Stimulated activated CD8-positive, alpha-beta memory T cell treated with anti-CD3 and anti-CD28 coated beads, Interleukin-7, amount 100 ng/mL, for 48 hours (primary cell): Measurements from ENCODE around the gene POLA1.
"Not testable (repeated sequence)": the region's sequence is repeated elsewhere in the genome, so short reads cannot be mapped to it uniquely, and the experiment has no call there.

Experiments
- DNase-seq, 2 donors: peaks; one replicate each; pipeline ENCODE4 v3.0.0-alpha.2; 2020; ENCODE audit warnings: low read depth in 1 of 2; ENCODE audit errors: extremely low read depth in 1 of 2

The POLA1 gene

DNA sequence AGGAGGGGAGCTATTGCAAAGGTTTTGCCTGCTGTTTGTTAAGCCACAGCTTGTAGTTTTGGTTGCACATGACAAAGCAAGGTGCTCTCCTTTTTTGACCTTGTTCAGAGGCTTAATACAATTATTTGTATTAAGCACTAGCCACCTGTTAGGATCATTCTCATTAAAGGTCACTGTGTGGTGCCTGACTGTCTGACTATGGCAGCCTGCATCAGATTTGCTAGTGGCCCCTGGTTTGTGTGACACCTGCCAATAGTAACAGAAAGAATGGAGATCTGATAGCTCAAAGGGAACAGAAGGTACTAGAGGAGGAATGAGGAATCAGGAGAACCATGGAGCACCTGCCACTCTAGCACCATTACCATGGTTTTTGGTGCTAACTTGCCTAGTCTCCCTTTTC, 102.5 kb downstream of the POLA1 start:
- DNase-seq = no peak

DNA sequence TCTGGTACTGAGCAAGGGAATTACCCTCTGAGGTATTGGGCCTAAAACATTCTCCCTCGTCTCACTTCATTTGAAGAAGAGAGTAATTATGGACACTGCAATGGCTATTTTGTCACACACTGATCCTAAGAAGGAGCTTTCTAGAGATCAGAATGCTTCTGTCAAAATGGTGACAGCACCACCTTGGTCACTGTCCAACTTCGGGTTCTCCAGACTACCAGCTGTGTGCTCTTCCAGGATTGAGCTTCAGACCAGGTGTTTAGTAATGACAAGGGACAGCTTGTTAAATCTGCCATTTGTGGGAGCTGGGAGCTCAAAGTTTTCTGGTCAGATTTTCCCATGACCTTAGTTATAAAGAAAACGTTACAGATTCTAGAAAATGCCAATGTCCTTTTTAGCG, 105.4 kb downstream of the POLA1 start:
- DNase-seq = no peak

DNA sequence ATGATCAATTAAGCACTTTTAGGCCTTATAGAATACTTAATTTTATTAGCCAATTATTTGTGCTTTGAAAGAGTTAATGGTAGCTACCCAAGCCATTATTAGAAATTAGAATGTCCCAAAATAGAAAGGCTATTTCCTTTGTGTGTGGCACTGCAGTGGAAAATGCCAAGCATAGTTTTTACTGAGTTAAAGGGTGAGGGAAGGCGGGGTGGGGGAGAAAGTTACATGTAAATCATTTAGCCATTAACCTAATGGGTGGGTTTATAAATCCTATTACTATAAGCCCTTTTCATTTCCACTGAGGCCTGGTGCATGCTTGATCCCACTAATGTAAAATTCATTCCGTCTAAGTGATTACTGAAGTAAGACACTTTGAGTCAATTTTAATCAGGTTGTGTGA, 105.8 kb downstream of the POLA1 start:
- DNase-seq = no peak

DNA sequence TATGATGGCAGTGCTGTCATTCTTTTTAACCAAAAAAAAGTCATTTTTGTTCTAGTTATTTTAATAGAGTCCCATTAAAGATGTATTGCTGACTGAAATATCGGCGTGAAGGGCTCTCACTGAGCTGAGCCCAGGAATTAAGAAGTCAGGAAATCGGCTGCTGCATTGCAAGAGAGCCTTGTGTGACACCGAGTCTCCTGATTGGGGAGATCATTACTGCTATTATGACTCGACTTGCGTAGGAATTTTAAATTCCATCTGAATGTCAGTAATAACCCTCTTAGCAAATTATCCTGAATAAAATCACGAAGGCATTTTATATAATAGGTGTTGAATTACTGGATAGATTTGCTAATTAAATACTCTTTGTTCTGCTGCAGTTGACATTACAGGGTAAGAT, 111.5 kb downstream of the POLA1 start:
- no peak for DNase-seq

- DNase-seq = not testable (repeated sequence)
These were observed 126.1 kb downstream of the POLA1 start for GRCh38 chrX:24819807-24820206.

GRCh38 chrX:24828147-24828546, 134.4 kb downstream of the POLA1 start:
- DNase-seq = no peak

GRCh38 chrX:24828600-24828999, 134.9 kb downstream of the POLA1 start:
- DNase-seq = no peak

GRCh38 chrX:24833695-24834094, 140.0 kb downstream of the POLA1 start:
- DNase-seq = no peak

GRCh38 chrX:24837966-24838365, 144.2 kb downstream of the POLA1 start:
- DNase-seq = no peak

- DNase-seq = no peak
These were observed 144.9 kb downstream of the POLA1 start for GRCh38 chrX:24838629-24839028.

- DNase-seq = no peak
These were observed 145.6 kb downstream of the POLA1 start for GRCh38 chrX:24839331-24839730.

DNA sequence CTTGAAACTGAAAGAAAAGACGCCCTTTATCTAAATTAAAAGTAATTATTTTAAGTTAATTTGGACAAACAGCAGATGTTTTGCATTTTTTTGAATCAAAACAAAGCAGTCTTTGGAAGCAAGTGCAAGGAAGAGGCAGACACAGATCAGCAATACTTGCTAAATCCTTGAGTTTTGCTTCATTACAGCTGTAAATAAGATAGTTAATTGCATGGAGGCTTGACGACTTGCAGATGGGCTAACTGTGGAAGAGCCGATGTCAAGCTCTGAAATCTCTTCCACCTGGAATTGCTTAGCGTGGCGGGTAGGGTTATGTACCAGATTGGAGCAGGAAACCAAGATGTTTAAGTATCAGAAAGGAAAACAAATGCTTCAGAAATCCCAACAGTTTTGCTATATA, 148.8 kb downstream of the POLA1 start:
- no peak for DNase-seq

GRCh38 chrX:24846550-24847150, 152.9 kb downstream of the POLA1 start:
- no peak for DNase-seq

DNA sequence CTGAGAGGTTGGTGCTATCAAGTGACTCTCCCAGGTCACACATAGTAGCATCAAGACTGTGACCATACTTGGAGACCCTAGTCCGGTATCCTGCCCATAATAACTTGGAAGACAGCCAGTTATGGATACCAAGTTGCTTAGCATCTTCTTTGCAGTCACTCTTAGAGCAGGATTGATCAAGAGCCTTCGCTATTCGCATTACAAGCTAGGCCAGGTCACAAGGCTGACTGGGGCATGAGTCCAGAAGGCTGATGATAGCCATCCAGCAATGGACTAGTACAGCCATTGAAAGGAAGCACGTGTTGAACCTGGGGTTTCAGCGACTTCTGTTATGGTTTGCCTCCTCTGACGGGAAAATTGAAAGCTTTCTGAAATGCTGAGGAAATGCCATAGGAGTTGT, 157.6 kb downstream of the POLA1 start:
- DNase-seq = no peak

GRCh38 chrX:24851780-24852179, 158.1 kb downstream of the POLA1 start:
- DNase-seq = no peak

DNA sequence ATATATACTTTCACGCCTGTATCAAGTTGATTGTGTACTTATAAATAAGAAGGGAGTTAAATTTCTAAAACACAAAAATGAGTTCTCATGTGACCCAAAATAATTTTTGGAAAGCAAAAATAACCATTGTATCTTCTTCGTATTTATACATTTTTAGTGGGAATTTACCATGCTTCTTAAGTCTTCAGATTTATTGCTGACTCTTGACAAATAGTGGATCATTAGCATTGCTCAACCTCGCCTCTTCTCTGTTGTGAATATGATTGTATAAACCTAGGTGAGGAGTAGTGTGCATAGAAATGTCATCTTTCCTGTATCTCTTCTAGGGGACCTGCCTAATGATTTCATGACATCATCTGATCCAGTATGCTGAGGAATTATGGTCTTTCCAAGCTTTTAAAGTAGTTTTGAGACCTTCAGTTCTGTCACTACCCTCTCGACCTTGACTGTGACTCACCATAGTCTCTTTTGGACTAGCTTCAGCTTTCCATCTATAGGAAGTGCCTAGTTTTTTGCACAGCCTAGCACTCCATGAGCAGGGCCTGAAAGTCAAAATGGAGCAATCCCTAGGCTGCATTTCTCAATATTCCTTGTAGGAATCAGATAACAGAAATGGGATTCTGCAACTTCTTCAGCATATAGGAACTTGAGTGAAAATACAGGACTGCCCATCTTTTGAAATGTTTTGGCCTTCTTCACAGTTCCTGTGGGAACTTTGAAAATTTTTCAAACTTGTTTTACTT, 164.5 kb downstream of the POLA1 start:
- no peak for DNase-seq

DNA sequence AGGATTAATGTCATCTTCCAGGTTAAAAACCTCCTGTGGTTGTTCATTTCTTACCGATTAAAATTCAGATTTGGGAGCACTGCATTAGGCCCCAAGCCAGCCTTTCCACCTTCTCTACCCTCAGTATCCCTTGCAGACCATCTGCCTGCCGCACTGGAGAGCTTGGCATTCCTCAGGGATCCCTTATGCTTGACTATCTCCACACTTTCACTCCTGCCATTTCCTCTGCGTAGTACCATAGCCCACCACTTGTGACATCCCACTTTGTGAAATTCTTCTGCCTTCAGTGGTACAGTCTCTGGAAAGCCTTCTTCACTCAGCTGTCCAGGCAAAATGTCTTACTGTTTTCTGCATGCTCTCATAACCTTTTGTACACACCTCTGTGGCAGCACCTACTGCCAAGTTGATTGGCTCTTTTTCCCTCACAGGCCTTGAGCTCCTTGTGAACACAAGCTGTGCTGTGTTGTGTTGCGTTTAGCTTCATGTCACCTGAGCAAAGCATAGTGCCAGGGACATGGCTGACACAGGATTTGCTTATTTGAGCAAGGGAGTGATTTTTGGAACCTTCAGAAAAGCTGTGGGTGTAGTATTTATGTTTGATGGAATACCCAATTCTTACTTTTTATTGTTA, 165.6 kb downstream of the POLA1 start:
- no peak for DNase-seq

DNA sequence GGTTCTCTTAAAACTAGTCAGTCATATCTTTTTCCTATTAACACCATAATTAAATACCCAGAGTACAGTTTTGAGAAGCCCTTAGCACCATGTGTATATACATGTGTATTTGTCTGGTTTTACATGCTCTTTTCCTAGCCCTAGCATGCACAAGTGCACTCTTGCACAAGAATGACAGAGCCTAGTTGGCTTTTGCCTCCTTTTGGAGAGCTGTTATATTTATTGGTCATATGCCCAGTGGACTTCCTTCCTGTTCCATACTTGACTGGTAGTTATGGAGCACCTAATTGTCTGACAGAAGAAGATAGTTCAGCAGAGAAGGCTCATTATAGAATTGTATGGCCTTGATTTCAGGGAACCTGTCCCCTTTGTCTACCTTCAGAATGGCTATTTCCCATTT, 166.4 kb downstream of the POLA1 start:
- no peak for DNase-seq

GRCh38 chrX:24862343-24862742, 168.6 kb downstream of the POLA1 start:
- DNase-seq = no peak

GRCh38 chrX:24863779-24864178, 170.1 kb downstream of the POLA1 start:
- DNase-seq = not testable (repeated sequence)

DNA sequence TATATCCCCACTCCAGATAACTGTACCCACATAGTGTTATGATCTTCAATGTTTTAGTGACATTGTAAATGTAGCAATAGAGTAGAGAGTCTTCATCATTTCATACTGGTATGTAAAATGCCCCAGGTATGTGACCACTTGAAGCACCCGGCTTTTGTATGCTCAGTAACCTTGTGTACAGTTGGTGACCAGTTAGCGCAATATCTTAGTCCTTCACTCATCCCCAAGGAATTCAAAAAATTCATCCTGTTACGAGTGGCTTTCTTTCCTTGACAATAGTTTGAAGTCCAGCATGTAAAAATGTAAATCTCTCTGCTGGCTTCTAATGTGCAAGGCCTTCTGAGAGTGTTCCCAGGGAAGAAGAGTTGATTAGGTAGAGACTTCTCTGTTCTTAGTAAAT, 176.4 kb downstream of the POLA1 start:
- no peak for DNase-seq

- no peak for DNase-seq
These were observed 181.0 kb downstream of the POLA1 start for GRCh38 chrX:24874604-24875247.
